ENCODE measurements around the gene PLXNA3.

DNA sequence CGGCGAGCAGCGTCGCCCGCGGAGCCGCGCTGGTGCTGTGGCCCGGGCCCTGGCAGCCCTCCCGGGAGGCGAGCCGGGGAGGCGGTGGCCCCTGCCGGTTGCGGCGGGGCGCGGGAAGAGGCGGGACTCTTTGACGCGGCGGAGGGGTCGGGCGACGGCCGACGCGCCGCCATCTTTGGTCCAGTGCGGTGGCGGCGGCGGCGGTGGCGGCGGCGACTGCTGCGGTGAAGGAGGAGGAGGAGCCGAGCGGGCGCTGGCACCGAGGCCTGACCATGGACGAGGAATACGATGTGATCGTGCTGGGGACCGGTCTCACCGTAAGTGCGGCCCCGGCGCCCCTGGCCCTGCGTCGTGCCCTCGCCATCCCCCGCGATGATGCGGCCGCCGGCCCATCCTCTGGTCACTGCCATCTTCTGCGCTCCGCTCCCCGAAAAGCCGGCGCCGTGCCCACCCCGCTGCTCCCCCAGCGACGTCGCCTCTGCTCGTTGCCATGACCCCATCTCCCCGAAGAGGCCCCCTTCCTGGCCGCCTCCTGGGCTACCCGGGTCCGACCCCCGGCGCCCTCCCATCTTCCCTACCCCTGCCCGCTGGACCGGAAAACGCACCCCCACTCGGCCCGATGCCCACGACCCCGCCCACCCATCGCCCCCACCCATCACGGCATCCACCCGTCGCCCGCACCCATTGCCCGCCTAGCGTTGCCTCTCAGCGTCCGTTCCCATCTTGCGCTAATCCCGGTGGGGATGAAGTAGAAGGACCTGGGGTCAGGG, 20.9 kb upstream of the PLXNA3 start, which contains the start of gene GDI1:
- TF ChIP-seq, protein P1, sequence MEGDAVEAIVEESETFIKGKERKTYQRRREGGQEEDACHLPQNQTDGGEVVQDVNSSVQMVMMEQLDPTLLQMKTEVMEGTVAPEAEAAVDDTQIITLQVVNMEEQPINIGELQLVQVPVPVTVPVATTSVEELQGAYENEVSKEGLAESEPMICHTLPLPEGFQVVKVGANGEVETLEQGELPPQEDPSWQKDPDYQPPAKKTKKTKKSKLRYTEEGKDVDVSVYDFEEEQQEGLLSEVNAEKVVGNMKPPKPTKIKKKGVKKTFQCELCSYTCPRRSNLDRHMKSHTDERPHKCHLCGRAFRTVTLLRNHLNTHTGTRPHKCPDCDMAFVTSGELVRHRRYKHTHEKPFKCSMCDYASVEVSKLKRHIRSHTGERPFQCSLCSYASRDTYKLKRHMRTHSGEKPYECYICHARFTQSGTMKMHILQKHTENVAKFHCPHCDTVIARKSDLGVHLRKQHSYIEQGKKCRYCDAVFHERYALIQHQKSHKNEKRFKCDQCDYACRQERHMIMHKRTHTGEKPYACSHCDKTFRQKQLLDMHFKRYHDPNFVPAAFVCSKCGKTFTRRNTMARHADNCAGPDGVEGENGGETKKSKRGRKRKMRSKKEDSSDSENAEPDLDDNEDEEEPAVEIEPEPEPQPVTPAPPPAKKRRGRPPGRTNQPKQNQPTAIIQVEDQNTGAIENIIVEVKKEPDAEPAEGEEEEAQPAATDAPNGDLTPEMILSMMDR (IDR thresholded peaks at IDR 0.05), result no peak
- no peak for TF ChIP-seq ZFX (IDR thresholded peaks at IDR 0.05; ENCODE audit: borderline replicate concordance)

Measured in 22Rv1 (cell line).